Thymus (tissue), 11 donors: Measurements from ENCODE around the gene NEK7. TPM values are rescaled to one million over a fixed set of nuclear protein-coding genes. Genes with fewer than 3 reads are reported as not detected.

Source experiments
- DNase-seq, 9 donors: peaks; one replicate each; pipeline ENCODE4 v3.0.0-alpha.2; 2013; ENCODE audit warnings: low spot score in 9 of 9, low read depth in 6 of 9, missing footprints in 1 of 9
- H3K27ac ChIP-seq, 2 donors: one replicate each; pipeline ENCODE4 v1.5.1; 2013; ENCODE audit warnings: control low read depth in 1 of 2, low read depth in 1 of 2, low read length in 1 of 2, mild to moderate bottlenecking in 1 of 2, moderate library complexity in 1 of 2
- H3K27me3 ChIP-seq, 2 donors: one replicate each; pipeline ENCODE4 v1.5.1; 2013; ENCODE audit warnings: low read length in 1 of 2; ENCODE audit not compliant: control insufficient read depth in 2 of 2, insufficient read depth in 1 of 2
- H3K36me3 ChIP-seq, 2 donors: one replicate each; pipeline ENCODE4 v1.5.1; 2013; ENCODE audit warnings: low read length in 1 of 2, mild to moderate bottlenecking in 1 of 2, moderate library complexity in 1 of 2; ENCODE audit not compliant: control insufficient read depth in 2 of 2, insufficient read depth in 2 of 2
- H3K4me1 ChIP-seq, 2 donors: one replicate each; pipeline ENCODE4 v1.5.1; 2013; ENCODE audit warnings: low read length in 2 of 2; ENCODE audit not compliant: control insufficient read depth in 2 of 2, insufficient read depth in 2 of 2
- H3K4me3 ChIP-seq, 2 donors: one replicate each; pipeline ENCODE4 v1.5.1; 2013; ENCODE audit warnings: low read length in 2 of 2, control low read depth in 1 of 2, mild to moderate bottlenecking in 1 of 2
- H3K9me3 ChIP-seq, 2 donors: one replicate each; pipeline ENCODE4 v1.5.1; 2013; ENCODE audit warnings: low read length in 1 of 2, mild to moderate bottlenecking in 1 of 2; ENCODE audit not compliant: control insufficient read depth in 2 of 2, insufficient read depth in 1 of 2
- WGBS: extraction: QIAGEN DNeasy Blood & Tissue Kit; methylation state at CpG from one replicate; pipeline ENCODE4 v1.1.7; 2013; 5-methylcytosine and 5-hydroxymethylcytosine counted together
- polyA plus RNA-seq: library from polyadenylated mRNA; stranded (reverse); fragments of 200-250 nt; gene quantifications from one replicate; pipeline ENCODE4 v1.2.3, GENCODE V29; 2013
- total RNA-seq: library from RNA; stranded (reverse); fragments of 120-200 nt; gene quantifications from one replicate; pipeline ENCODE4 v1.2.4, GENCODE V29; 2013
- donor health status: healthy.

The NEK7 gene
- total and polyA plus RNA-seq, 2 donors, result 31.4 to 56.8 TPM

DNA sequence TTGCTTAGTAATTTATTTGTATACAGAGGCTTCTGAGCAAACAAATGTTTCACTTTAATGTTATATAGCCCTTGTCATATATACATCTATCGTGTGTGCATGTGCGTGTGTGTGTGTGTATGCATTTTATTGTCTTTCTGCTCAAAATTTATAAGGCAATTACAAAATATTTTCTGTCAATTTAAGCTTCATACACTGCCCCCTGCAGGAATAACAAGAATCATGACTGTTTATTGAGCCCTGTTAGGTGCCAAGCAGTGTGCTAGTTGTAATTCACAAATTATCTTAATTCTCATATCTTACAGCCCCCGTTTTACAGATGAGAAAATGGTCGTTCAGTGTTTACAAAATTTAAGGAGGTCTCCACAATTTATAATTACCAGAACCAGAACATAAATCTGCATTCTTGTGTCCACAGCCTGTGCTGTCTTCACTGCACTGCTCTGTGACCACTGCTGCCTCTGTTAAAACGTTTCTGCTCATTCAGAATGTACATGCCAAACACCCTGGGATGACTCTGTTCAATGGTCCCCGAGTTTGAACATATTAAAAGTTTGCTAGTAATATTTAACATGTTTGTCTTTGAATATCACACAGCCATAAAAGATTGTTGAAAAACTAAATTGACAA is 202.3 kb downstream of the NEK7 start:
- no peak overlapping the region for H3K27ac ChIP-seq
- H3K27me3 ChIP-seq, result no peaks in the 10 kb centered on the region
- no peak overlapping the region for H3K4me3 ChIP-seq
- DNase-seq, result peak in 2 of 9 donors; percentile 13 to 24
- H3K36me3 ChIP-seq, result no peaks in the 10 kb centered on the region
- H3K9me3 ChIP-seq, result no peaks in the 10 kb centered on the region
- no peaks in the 10 kb centered on the region for H3K4me1 ChIP-seq
- 86% methylated on average over 6 of the region's 6 CpGs for WGBS

DNA sequence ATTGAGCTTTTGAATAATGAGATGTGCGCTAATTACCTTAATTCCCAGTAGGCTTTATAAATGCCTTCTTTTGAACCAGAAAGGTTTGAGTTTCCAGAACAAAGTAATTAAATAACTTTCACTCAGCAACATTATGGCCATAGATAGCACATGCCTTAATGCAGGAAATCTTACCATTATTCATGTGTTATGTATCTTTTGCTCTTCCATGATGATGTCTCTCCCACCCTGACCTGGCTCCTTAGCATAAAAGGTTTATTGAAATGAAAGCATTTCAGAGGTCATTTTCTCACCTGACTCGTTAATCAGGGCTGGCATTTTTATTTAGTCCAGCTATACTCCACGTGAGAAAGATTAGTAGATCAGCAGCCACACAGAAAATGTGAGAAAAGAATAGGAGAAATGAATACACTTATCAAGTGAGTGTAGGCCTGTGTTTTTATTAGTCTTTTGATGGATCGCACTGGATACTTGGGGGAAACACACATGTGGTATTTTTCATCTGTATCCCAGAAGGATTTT is 203.5 kb downstream of the NEK7 start:
- Histone ChIP-seq H3K4me3 (no peak overlapping the region), H3K27me3 (no peaks in the 10 kb centered on the region), H3K36me3 (no peaks in the 10 kb centered on the region), H3K4me1 (no peaks in the 10 kb centered on the region), H3K9me3 (no peaks in the 10 kb centered on the region), H3K27ac (no peak overlapping the region)
- no peak for DNase-seq
- WGBS, result 97% methylated on average over 4 of the region's 4 CpGs

DNA sequence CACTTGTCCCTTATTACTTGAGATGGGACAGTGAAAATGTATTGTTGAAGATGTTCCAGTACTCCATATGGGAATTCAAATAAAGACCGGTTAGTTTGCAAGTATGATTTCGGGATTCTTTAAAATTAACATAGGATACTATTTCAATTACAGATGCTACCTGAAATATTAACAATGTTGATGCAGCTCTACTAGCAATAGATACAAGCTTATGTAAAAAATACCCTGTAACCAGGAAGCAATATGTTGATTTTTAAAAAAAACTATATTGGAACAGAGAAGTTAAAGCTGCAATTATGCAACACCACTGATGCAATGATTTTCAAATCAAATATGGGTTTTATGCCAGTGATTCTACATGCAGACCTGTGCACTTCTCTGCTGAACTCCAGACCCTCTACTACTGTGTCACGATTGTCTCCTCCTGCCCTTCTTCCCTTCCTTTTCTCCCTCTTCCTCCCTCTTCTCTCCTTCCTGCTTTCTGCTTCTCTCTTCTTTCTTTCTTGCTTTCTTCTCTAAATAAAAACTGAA is 204.5 kb downstream of the NEK7 start:
- H3K9me3 ChIP-seq, result no peaks in the 10 kb centered on the region
- no peak for DNase-seq
- no peak overlapping the region for H3K27ac ChIP-seq
- no peaks in the 10 kb centered on the region for H3K27me3 ChIP-seq
- H3K4me1 ChIP-seq, result no peaks in the 10 kb centered on the region
- 96% methylated on average over 3 of the region's 3 CpGs for WGBS
- no peaks in the 10 kb centered on the region for H3K36me3 ChIP-seq
- no peak overlapping the region for H3K4me3 ChIP-seq

DNA sequence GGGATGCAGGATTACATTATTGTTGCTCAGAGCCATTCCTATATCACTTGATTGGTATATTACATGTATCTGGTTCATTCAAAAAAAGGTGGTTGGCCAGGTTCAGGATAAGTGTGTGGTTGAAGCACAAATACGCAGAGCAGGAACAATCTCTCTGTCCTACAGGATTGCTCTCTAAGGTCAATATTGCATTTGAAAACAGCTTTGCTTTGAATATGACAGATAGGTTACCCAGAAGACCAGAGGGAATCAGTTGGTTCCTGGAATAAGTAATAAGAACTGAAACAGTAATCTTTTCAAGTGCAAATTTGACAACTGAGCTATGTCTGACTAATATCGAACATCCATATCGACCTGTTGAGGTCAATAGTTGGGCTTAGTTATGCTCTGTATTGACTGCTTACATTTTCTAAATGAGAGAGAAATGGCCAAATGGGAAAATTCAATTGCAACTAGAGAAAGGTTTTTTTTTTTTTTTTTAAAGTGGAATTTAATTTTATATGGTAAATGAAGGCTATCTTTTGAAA is 206.9 kb downstream of the NEK7 start:
- H3K27me3 ChIP-seq, result no peaks in the 10 kb centered on the region
- 97% methylated on average over 3 of the region's 3 CpGs for WGBS
- no peak overlapping the region for H3K27ac ChIP-seq
- H3K36me3 ChIP-seq, result no peaks in the 10 kb centered on the region
- no peaks in the 10 kb centered on the region for H3K4me1 ChIP-seq
- H3K9me3 ChIP-seq, result no peaks in the 10 kb centered on the region
- no peak for DNase-seq
- no peak overlapping the region for H3K4me3 ChIP-seq

- H3K4me3 ChIP-seq, result no peak overlapping the region
- H3K27ac ChIP-seq, result no peak overlapping the region
- DNase-seq, result no peak
- 93% methylated on average over 2 of the region's 2 CpGs for WGBS
- no peaks in the 10 kb centered on the region for H3K36me3 ChIP-seq
- H3K4me1 ChIP-seq, result no peaks in the 10 kb centered on the region
- H3K27me3 ChIP-seq, result no peaks in the 10 kb centered on the region
- no peaks in the 10 kb centered on the region for H3K9me3 ChIP-seq
These were observed 207.7 kb downstream of the NEK7 start for GRCh38 chr1:198364471-198364870.

- Histone ChIP-seq H3K27me3 (no peaks in the 10 kb centered on the region), H3K4me3 (no peak overlapping the region), H3K9me3 (no peaks in the 10 kb centered on the region), H3K4me1 (no peaks in the 10 kb centered on the region), H3K36me3 (no peaks in the 10 kb centered on the region), H3K27ac (no peak overlapping the region)
- no peak for DNase-seq
- WGBS, result 96% methylated on average over 1 of the region's 1 CpG
These were observed 210.5 kb downstream of the NEK7 start for GRCh38 chr1:198367296-198367695.

GRCh38 chr1:198370996-198371395 is 214.2 kb downstream of the NEK7 start:
- no peaks in the 10 kb centered on the region for H3K36me3 ChIP-seq
- no peaks in the 10 kb centered on the region for H3K27me3 ChIP-seq
- WGBS, result 87% methylated on average over 1 of the region's 1 CpG

More at GRCh38 chr1:198370996-198371395, 214.2 kb downstream of the NEK7 start:
- no peaks in the 10 kb centered on the region for H3K9me3 ChIP-seq
- H3K27ac ChIP-seq, result no peak overlapping the region
- DNase-seq, result no peak
- H3K4me1 ChIP-seq, result no peaks in the 10 kb centered on the region
- no peak overlapping the region for H3K4me3 ChIP-seq

Other genes with a start within 250 kb of the NEK7 start
- gene LHX9, start 239.6 kb upstream of the NEK7 start, total RNA-seq, result under 0.01 TPM
- 0.09 TPM for gene LHX9, start 239.6 kb upstream of the NEK7 start, polyA plus RNA-seq